HG03060 (cell line): ENCODE results near the gene DCAF10.
"Not testable (repeated sequence)": the region's sequence is repeated elsewhere in the genome, so short reads cannot be mapped to it uniquely, and the experiment has no call there.

ENCODE experiments used
- ATAC-seq: cut with Tn5 transposase; IDR thresholded peaks from one replicate; pipeline ENCODE4 v1.9.1; 2021; ENCODE audit warnings: low read depth, moderate number of reproducible peaks; ENCODE audit not compliant: unreplicated experiment

DCAF10 gene

DNA sequence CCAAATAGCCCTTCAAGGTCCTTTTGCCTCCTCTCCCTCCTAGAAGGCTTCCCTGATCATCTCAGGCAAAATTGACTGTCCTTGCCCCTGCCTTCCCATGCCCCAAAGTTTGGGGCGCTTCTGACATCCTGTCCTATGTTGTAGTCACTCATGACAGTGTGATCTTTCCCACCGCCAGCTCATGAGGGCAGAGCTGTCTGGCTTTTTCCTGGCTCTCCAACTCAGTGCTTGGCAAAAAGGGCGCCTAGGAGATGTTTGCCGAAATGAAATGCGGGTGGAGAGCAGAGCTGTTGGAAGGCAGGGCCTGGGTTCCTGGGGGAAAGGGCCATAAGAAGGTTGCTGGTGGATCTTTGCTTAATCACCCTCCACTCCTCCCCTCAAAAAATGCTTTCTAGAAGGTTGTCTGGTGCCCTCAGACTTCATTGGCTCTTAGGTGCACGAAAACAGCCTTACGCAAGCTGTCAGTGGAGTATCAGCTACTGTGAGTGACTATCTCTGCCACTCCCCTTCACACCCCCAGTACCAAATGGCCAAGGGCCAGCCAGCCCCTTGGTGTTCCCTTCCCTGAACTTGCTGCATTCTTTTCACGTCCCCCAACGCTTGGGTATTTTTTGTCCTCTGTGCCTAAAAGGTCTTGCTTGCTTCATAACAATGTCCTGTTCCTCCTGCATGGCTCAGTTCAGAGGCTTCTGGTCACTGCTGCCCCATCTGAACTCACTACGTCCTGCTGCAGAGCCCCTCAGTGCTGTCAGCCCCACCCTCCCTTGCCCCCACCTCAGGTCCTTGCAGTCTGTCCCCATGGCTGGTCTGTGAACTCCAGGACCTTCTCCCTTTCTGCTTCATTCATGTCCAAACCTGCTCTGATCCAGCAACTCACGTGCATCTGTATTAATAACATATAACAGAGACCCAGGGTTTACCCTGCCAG lies 106.0 kb downstream of the DCAF10 start:
- ATAC-seq, result no peak

DNA sequence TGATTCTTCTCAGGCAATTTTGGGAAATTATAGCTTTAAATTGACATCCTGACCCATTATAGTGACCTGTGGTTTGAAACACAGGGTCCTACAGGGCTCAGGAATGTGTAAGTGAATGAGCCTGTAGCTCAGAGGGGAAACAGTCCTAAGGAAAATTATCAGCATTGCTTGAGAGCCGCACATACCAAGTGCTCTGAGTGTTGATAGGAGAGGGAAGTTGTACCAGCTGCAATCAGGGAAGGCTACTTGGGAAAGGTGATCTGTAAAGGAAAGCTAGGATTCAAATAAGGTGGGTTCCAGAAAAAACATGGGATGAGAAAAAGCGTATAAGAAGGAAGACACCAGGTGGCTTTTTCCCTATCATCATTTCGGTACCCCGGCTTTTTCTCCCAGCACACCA lies 107.7 kb downstream of the DCAF10 start:
- no peak for ATAC-seq

DNA sequence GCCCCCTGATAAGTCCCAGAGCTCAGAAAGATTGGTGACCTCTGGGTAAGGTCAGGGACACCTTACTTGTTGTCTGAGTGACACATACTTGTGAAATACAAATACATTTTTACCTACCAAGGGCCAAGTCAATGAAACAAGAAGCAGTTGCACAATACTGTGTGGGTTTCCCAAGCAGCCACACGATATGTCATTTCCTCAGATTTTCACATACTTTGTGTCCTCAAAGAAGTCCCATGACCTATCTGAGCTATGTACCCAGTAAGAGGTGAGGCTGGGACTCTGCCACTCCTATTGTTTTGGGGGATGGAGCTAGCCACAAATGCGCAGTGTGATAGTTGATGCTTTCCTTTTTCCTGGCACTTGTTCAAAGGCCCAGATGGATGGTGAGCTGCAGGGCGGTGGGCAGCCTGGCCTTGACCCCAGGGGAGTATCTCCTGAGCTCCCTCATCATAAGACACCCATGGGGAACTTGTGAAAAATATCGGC lies 108.1 kb downstream of the DCAF10 start:
- ATAC-seq, result no peak

DNA sequence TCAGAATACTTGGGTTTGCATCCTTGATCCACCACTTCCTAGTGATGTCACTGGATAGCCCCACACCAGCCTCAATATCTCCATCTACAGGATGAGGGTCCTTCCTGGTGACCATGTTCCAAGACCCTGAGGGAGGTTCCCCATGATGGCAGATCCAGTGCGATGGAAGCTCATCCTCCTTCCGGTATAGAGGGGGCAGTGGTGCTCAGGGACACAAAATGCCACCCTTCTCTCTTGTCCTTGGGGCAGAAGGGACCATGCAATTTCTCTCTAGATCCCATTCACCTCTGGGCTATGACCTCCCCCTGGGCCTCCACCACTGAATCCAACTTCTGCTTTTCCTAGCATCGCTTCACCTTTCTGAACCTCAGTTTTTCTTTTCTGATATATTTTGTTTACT lies 108.7 kb downstream of the DCAF10 start:
- no peak for ATAC-seq

DNA sequence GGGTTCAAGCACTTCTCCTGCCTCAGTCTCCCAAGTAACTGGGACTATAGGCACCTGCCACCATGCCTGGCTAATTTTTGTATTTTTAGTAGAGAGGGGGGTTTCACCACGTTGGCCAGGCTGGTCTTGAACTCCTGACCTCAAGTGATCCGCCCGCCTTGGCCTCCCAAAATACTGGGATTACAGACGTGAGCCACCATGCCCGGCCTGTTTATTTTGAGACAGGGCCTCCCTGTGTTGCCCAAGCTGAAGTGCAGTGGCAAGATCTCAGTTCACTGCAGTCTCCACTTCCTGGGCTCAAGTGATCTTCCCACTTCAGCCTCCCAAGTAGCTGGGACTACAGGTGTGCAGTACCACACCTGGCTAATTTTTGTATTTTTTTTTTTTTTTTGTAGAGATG lies 109.2 kb downstream of the DCAF10 start:
- not testable (repeated sequence) for ATAC-seq

DNA sequence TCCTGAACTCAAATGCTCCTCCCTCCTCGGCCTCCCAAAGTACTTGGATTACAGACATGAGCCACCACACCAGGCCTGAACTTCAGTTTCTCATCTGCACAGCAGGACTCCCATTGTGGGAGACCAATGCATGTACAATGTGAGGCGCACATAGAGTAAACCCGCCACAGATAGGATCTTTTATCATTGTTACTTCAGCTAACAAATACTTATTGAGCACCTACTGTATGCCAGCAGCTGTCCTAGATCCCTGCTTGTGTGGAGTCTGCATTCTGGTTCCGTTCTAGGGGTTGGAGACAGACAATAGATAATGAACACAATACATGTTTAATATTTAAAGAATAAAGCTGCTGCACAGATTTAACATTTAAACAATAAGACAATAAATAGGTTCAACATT lies 109.7 kb downstream of the DCAF10 start:
- ATAC-seq, result no peak

DNA sequence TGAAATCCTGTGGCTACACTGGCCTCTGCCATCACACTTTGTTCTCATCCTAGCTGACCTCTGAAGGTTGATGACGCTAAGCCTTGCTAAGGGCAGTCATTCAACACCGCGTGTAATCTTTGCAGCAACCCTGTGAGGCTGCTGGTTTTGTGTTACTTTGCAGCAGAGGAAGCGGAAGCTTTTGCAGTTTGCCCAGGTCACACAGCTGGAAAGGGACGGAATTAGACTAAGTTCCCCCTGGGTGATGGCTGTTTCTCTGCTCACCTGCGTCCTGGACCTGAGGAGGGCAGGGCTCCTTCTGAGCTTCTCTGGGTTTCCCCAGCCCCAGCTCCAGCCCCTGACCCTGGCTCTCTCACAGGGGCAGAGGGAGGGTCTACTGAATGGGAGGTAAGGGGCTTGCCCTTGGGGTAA lies 110.7 kb downstream of the DCAF10 start:
- no peak for ATAC-seq

DNA sequence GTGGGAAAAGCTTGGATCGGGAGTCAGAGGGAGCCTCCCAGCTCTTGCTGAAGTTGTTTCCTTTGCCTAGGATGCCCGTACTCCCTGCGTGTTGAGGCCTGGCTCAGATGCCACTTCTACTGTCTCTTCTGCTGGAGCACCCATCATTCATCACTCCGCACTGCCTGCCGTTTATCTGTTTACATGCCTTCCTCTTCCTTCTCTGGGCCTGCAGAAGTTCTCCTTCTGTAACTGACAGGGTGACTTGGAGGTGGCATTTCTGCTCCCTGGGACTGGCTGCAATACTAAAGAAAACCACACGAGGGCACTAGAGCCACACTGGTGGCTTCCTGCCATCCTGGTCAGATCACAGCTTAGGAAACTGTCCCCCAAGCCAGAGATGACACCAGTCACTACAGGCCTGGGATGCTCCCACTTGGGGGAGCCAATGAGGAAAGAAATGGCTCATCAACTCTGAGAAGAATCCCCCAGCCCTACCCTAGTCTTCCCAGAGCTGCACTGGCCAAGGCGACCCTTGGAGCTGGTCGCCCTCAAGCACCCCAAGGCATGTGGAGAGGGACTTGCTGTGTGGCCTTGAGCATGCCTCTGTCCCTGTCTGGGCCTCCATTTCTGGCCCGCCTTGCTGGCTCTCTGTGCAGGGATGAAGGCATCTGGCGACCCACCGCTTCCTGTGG lies 113.0 kb downstream of the DCAF10 start:
- ATAC-seq, result no peak

DNA sequence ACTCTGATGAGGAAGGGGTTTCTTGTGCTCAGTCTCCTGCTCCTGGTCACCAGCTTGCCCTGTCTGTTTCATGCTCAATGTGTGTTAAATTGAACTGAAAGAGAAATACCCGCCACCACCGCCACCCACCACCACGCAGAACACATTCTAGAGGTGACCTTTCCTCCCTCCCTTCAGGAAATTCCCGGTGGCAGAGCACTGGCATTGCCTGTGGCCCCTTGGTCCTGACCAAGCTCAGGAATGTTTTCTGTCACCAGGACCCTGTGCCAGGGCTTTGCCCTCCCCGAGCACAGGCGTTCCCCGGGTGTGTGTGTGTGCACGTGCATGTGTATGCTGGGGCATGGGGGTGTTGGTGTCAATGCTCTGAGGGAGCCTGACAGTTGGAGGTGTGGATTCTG lies 113.6 kb downstream of the DCAF10 start:
- no peak for ATAC-seq

DNA sequence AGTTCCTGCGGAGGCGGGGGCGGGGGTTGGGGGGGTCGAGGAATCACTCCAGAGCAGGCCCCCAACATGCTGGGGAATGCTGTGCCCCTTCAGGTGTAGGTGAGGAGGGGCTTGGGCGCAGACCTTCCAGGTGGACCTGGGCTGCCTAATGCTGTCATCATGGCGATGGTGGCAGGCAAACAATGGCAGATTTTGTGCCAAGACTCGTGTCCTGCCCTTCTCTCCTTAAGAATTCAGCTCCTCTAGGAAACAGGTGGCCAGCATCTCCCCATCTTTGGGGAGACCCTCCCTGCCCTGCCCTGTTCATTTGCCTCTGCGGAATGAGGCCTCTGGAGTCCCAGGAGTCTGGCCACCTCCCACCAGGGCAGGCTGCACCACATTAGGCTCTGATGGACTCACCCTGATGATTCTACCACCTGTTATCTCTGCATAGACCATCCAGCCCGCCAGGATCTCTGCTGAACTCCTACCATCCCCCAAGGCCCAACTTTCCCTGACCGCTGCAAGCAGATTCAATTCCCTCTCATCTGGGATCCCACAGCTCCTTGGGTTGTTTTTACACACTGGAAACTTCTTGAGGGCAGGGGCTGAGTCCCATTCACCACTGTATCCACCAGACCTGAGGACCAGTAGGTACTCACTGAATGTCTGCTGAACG lies 114.2 kb downstream of the DCAF10 start:
- ATAC-seq, result no peak

DNA sequence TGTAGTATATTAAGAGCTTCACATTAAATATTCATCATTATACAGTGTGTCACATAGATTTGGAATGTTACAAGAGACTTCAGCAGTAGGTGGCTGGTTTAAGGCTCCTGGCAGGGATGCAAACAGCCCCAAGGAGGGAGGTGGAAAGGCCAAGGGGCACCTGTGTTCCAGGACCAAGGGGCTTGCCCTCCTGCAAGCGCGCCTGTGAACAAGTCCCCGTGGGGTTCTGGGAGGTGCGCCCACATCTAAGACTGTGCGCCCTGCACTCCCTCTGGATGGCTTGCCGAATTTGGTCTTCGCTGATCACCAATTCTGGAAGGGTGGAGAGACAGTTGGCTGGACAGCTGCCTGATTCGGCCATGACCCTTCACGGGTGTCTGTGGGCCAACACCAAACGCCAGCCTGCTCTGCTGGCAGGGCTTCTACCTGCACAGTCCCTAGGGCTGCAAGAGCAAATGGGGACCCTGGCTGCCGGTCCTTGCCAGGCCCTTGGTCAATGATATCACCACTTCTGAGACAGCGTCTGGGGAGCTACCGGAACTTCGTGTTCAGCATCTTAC lies 115.4 kb downstream of the DCAF10 start:
- ATAC-seq, result no peak

DNA sequence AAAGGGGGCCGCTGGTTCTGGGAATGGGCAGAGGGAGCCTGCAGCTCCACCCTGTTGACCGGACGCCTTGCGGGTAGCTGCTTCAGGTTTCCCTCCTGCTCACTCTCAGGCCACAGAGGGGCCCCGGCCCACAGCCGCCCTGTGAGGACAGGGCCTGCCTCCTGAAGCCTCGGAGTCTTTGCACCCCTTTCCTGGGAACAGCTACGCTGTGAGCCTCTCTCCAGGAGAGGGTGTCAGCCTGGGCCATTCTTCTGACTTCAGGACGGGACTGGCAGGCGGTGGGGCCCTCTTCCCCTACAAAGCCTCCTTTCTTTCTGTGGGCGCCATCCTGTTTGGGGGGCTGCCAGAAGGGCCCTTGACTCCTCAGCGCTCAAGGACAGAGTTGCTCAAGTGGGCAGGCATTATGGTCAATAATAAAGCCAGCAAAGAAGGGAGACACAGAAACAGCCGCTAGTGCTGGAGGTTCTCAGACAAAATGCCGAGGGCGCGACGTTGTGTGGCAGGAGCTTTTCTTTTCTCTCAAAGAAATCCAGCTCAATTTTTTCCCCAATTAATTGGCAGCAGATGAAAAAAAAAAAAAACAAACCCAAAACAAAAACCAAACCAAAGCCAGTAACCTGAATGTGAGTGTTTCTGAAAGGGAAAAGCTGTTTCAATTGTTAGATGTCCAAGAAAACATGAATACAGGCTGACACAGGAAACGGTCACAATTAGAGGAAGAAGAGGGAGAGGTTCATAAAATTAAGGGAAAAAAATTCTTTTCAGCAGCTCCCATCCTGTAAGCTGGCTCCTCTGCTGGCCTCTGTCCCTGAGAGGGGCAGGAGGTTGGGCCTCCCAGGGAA lies 116.1 kb downstream of the DCAF10 start:
- ATAC-seq, result no peak
